DOHH2 (cell line): ENCODE measurements around the gene RALGAPA2.
"Not testable (repeated sequence)": the region's sequence is repeated elsewhere in the genome, so short reads cannot be mapped to it uniquely, and the experiment has no call there.

Source experiments
- H3F3A ChIP-seq: fragments of 200-600 bp; sonication (generic), shearing (Covaris generic); 2 replicates; pipeline ENCODE4 v1.6.0; 2016; ENCODE audit warnings: antibody characterized with exemption, mild to moderate bottlenecking; ENCODE audit not compliant: control insufficient read depth, insufficient read depth
- H3K27ac ChIP-seq: fragments of 200-600 bp; sonication (generic); 2 replicates; pipeline ENCODE4 v1.5.1; 2014; ENCODE audit warnings: low read depth, mild to moderate bottlenecking, low read length, moderate library complexity
- H3K27me3 ChIP-seq: fragments of 200-600 bp; sonication (generic); 2 replicates; pipeline ENCODE4 v1.6.1; 2014; ENCODE audit warnings: mild to moderate bottlenecking, low read length, mixed read lengths; ENCODE audit not compliant: control insufficient read depth
- H3K36me3 ChIP-seq: fragments of 200-600 bp; sonication (generic); 2 replicates; pipeline ENCODE4 v1.6.1; 2014; ENCODE audit warnings: mild to moderate bottlenecking, low read length, moderate library complexity, mixed read lengths; ENCODE audit not compliant: control insufficient read depth
- H3K4me1 ChIP-seq: fragments of 200-600 bp; sonication (generic); 2 replicates; pipeline ENCODE4 v1.6.1; 2014; ENCODE audit warnings: mild to moderate bottlenecking, low read length, mixed read lengths; ENCODE audit not compliant: control insufficient read depth
- H3K4me2 ChIP-seq: fragments of 200-600 bp; sonication (generic); 2 replicates; pipeline ENCODE4 v1.6.0; 2014; ENCODE audit warnings: mild to moderate bottlenecking, low read length, moderate library complexity
- H3K4me3 ChIP-seq: fragments of 200-600 bp; sonication (generic); 2 replicates; pipeline ENCODE4 v1.5.1; 2014; ENCODE audit warnings: mild to moderate bottlenecking, low read length, mixed read lengths
- H3K79me2 ChIP-seq: fragments of 200-600 bp; sonication (generic); 2 replicates; pipeline ENCODE4 v1.6.1; 2014; ENCODE audit warnings: mild to moderate bottlenecking, low read length, mixed read lengths; ENCODE audit not compliant: control insufficient read depth
- H3K9me2 ChIP-seq: fragments of 200-600 bp; sonication (generic); replicated peaks from 2 replicates; pipeline ENCODE4 v1.6.1; 2014; ENCODE audit warnings: mild to moderate bottlenecking, low read length, mixed read lengths; ENCODE audit not compliant: control insufficient read depth
- H3K9me3 ChIP-seq: fragments of 200-600 bp; sonication (generic); 2 replicates; pipeline ENCODE4 v1.6.1; 2014; ENCODE audit warnings: antibody characterized with exemption, low read length, mixed read lengths; ENCODE audit not compliant: control insufficient read depth, insufficient read depth
- H4K20me1 ChIP-seq: fragments of 200-600 bp; sonication (generic); 2 replicates; pipeline ENCODE4 v1.6.0; 2014; ENCODE audit warnings: low read depth, mild to moderate bottlenecking, antibody characterized with exemption, low read length, moderate library complexity; ENCODE audit not compliant: control insufficient read depth, insufficient read depth
- CTCF ChIP-seq: fragments of 200-600 bp; sonication (generic); IDR thresholded peaks from one replicate; pipeline ENCODE4 v1.5.1; 2014; ENCODE audit warnings: antibody characterized with exemption, mild to moderate bottlenecking, low read depth, low read length; ENCODE audit not compliant: poor library complexity, severe bottlenecking
- EZH2phosphoT487 ChIP-seq: fragments of 200-600 bp; sonication (generic); IDR thresholded peaks from 2 replicates; pipeline ENCODE4 v1.6.1; 2017; ENCODE audit warnings: borderline replicate concordance, mild to moderate bottlenecking, antibody characterized with exemption, low read length, moderate library complexity, mixed read lengths

RALGAPA2 gene

GRCh38 chr20:20360464-20360863 lies 352.0 kb downstream of the RALGAPA2 start:
- no peaks in the 10 kb centered on the region for H3K9me2 ChIP-seq
- H3K4me3 ChIP-seq, result no peak overlapping the region
- no peaks in the 10 kb centered on the region for H4K20me1 ChIP-seq
- peaks cover 4% of the 10 kb centered on the region; the same call in 1 of the 2 replicates for H3F3A ChIP-seq
- TF ChIP-seq EZH2phosphoT487 (no peak), CTCF (peak; percentile 86)
- no peaks in the 10 kb centered on the region for H3K4me1 ChIP-seq
- peaks cover 19% of the 10 kb centered on the region for H3K27me3 ChIP-seq
- H3K4me2 ChIP-seq, result no peak overlapping the region
- H3K36me3 ChIP-seq, result no peaks in the 10 kb centered on the region
- no peaks in the 10 kb centered on the region for H3K79me2 ChIP-seq
- no peaks in the 10 kb centered on the region for H3K9me3 ChIP-seq
- no peak overlapping the region for H3K27ac ChIP-seq

- Histone ChIP-seq H3K27ac (no peak overlapping the region), H3K4me1 (no peaks in the 10 kb centered on the region), H3K9me2 (no peaks in the 10 kb centered on the region), H3K36me3 (no peaks in the 10 kb centered on the region), H3K9me3 (peaks cover 4% of the 10 kb centered on the region; the same call in 1 of the 2 replicates), H3K27me3 (peaks cover 19% of the 10 kb centered on the region), H3K79me2 (no peaks in the 10 kb centered on the region), H3K4me2 (no peak overlapping the region), H3K4me3 (no peak overlapping the region), H4K20me1 (no peaks in the 10 kb centered on the region), H3F3A (peaks cover 4% of the 10 kb centered on the region; the same call in 1 of the 2 replicates)
- TF ChIP-seq EZH2phosphoT487 (no peak), CTCF (no peak)
Observed at GRCh38 chr20:20359628-20360027, 352.8 kb downstream of the RALGAPA2 start.

GRCh38 chr20:20358801-20359200 lies 353.6 kb downstream of the RALGAPA2 start:
- H3K4me3 ChIP-seq, result no peak overlapping the region
- no peaks in the 10 kb centered on the region for H3K9me2 ChIP-seq
- no peaks in the 10 kb centered on the region for H3K79me2 ChIP-seq
- H3K27me3 ChIP-seq, result peaks cover 19% of the 10 kb centered on the region
- H3K36me3 ChIP-seq, result no peaks in the 10 kb centered on the region
- no peaks in the 10 kb centered on the region for H4K20me1 ChIP-seq
- H3K4me1 ChIP-seq, result no peaks in the 10 kb centered on the region
- H3K27ac ChIP-seq, result no peak overlapping the region
- H3F3A ChIP-seq, result peaks cover 4% of the 10 kb centered on the region; the same call in 1 of the 2 replicates
- no peak overlapping the region for H3K4me2 ChIP-seq
- TF ChIP-seq CTCF (no peak), EZH2phosphoT487 (no peak)
- H3K9me3 ChIP-seq, result peaks cover 5% of the 10 kb centered on the region; the same call in 1 of the 2 replicates

GRCh38 chr20:20355503-20355902 lies 356.9 kb downstream of the RALGAPA2 start:
- not testable (repeated sequence) for H3K27ac ChIP-seq, H3K9me3 ChIP-seq, H3K4me3 ChIP-seq, H3K79me2 ChIP-seq, H3K27me3 ChIP-seq, H3K9me2 ChIP-seq, H3K4me1 ChIP-seq, H3K4me2 ChIP-seq, H4K20me1 ChIP-seq, H3F3A ChIP-seq, H3K36me3 ChIP-seq
